Ammon's horn (tissue), 1 donor: ENCODE results near the gene VDR.
A peak's percentile ranks its signal among the peaks of the same experiment; 100 is the strongest.

ENCODE experiments used
- DNase-seq: peaks from one replicate; pipeline ENCODE4 v3.0.0-alpha.2; 2016; ENCODE audit warnings: low spot score

Gene VDR

GRCh38 chr12:47894068-47894467, 10.7 kb downstream of the VDR start:
- DNase-seq, result no peak

- DNase-seq, result no peak
Measured at GRCh38 chr12:47892819-47893218, 12.0 kb downstream of the VDR start.

GRCh38 chr12:47891356-47891755, 13.4 kb downstream of the VDR start:
- DNase-seq, result no peak

- DNase-seq, result no peak
Measured at GRCh38 chr12:47889040-47889439, 15.8 kb downstream of the VDR start.

GRCh38 chr12:47888153-47888819, 16.5 kb downstream of the VDR start:
- no peak for DNase-seq

GRCh38 chr12:47887529-47887928, 17.3 kb downstream of the VDR start:
- no peak for DNase-seq

- DNase-seq, result no peak
Measured at GRCh38 chr12:47886510-47887240, 18.1 kb downstream of the VDR start.

- DNase-seq, result no peak
Measured at GRCh38 chr12:47885566-47885965, 19.2 kb downstream of the VDR start.

- no peak for DNase-seq
Measured at GRCh38 chr12:47885012-47885501, 19.7 kb downstream of the VDR start.

GRCh38 chr12:47884501-47884900, 20.3 kb downstream of the VDR start:
- DNase-seq, result no peak

- no peak for DNase-seq
Measured at GRCh38 chr12:47883663-47884195, 21.1 kb downstream of the VDR start.

- DNase-seq, result peak; percentile 58
Measured at GRCh38 chr12:47882781-47883546, 21.8 kb downstream of the VDR start.

GRCh38 chr12:47881826-47882427, 22.9 kb downstream of the VDR start:
- no peak for DNase-seq

GRCh38 chr12:47881051-47881450, 23.7 kb downstream of the VDR start:
- no peak for DNase-seq

- no peak for DNase-seq
Measured at GRCh38 chr12:47878918-47879481, 25.8 kb downstream of the VDR start.

GRCh38 chr12:47878293-47878917, 26.4 kb downstream of the VDR start:
- DNase-seq, result no peak

- no peak for DNase-seq
Measured at GRCh38 chr12:47877081-47877480, 27.7 kb downstream of the VDR start.

GRCh38 chr12:47876440-47876960, 28.3 kb downstream of the VDR start:
- no peak for DNase-seq

GRCh38 chr12:47875746-47876439, 28.9 kb downstream of the VDR start:
- DNase-seq, result no peak

- DNase-seq, result no peak
Measured at GRCh38 chr12:47874316-47874715, 30.5 kb downstream of the VDR start.
